HTR-8/SVneo (cell line): ENCODE measurements around the gene CLDN20.
"Not testable (repeated sequence)": the region's sequence is repeated elsewhere in the genome, so short reads cannot be mapped to it uniquely, and the experiment has no call there.

Experiments
- DNase-seq: peaks from one replicate; pipeline ENCODE4 v3.0.0; 2011; ENCODE audit warnings: low spot score, mixed read lengths; ENCODE audit not compliant: insufficient read length
- FAIRE-seq: peaks from 2 replicates; lab custom pipeline; 2011; peaks lifted over from hg19 to GRCh38; lab: Jason Lieb, UNC

Gene CLDN20

GRCh38 chr6:155263373-155264063 is at the start of gene CLDN20:
Gene CLDN20, plus strand, starts transcription at chr6:155264013. Its CDS starts 11,707 bp downstream, at chr6:155275720.
- DNase-seq = no peak
- no peak for FAIRE-seq

- FAIRE-seq (no peak), DNase-seq (no peak)
Measured at GRCh38 chr6:155215906-155216305, 47.9 kb upstream of the CLDN20 start.

GRCh38 chr6:155216312-155217046 is 47.3 kb upstream of the CLDN20 start:
- no peak for DNase-seq
- no peak for FAIRE-seq

- not testable (repeated sequence) for DNase-seq, FAIRE-seq
Measured at GRCh38 chr6:155218711-155219110, 45.1 kb upstream of the CLDN20 start.

- DNase-seq (no peak), FAIRE-seq (no peak)
Measured at GRCh38 chr6:155219299-155219698, 44.5 kb upstream of the CLDN20 start.

GRCh38 chr6:155219858-155220301 is 43.9 kb upstream of the CLDN20 start:
- FAIRE-seq = no peak

GRCh38 chr6:155221086-155221485 is 42.7 kb upstream of the CLDN20 start:
- FAIRE-seq = no peak
- no peak for DNase-seq

More at GRCh38 chr6:155219858-155220301, 43.9 kb upstream of the CLDN20 start:
- no peak for DNase-seq

- no peak for DNase-seq
- FAIRE-seq = no peak
Measured at GRCh38 chr6:155222506-155222905, 41.3 kb upstream of the CLDN20 start.

GRCh38 chr6:155223646-155224451 is 40.0 kb upstream of the CLDN20 start:
- DNase-seq (peak; percentile 57), FAIRE-seq (peak; percentile 63)

- no peak for DNase-seq
- FAIRE-seq = no peak
Measured at GRCh38 chr6:155224618-155225017, 39.2 kb upstream of the CLDN20 start.

GRCh38 chr6:155227046-155227445 is 36.8 kb upstream of the CLDN20 start:
- DNase-seq = no peak
- FAIRE-seq = no peak

GRCh38 chr6:155228546-155229166 is 35.2 kb upstream of the CLDN20 start:
- no peak for DNase-seq
- FAIRE-seq = no peak

GRCh38 chr6:155230975-155231374 is 32.8 kb upstream of the CLDN20 start:
- DNase-seq, FAIRE-seq: not testable (repeated sequence)

GRCh38 chr6:155232848-155233247 is 31.0 kb upstream of the CLDN20 start:
- DNase-seq = no peak
- no peak for FAIRE-seq

- FAIRE-seq = no peak
- DNase-seq = no peak
Measured at GRCh38 chr6:155234167-155234566, 29.6 kb upstream of the CLDN20 start.

GRCh38 chr6:155234687-155235086 is 29.1 kb upstream of the CLDN20 start:
- FAIRE-seq = no peak
- DNase-seq = no peak

- DNase-seq (no peak), FAIRE-seq (no peak)
Measured at GRCh38 chr6:155235087-155235486, 28.7 kb upstream of the CLDN20 start.

- DNase-seq (no peak), FAIRE-seq (no peak)
Measured at GRCh38 chr6:155237613-155238012, 26.2 kb upstream of the CLDN20 start.

- DNase-seq (no peak), FAIRE-seq (no peak)
Measured at GRCh38 chr6:155240905-155241600, 22.8 kb upstream of the CLDN20 start.

GRCh38 chr6:155241966-155242365 is 21.8 kb upstream of the CLDN20 start:
- FAIRE-seq = no peak
- DNase-seq = no peak
